ENCODE results near the gene SMPX.

The SMPX gene

GRCh38 chrX:21715825-21716224 lies 42.1 kb downstream of the SMPX start:
- DNase-seq (ENCODE audit: insufficient read length, low spot score), result no peak
- no peak for FAIRE-seq

- FAIRE-seq, result no peak
- no peak for DNase-seq (ENCODE audit: insufficient read length, low spot score)
Observed at GRCh38 chrX:21715337-21715736, 42.6 kb downstream of the SMPX start.

GRCh38 chrX:21711848-21712197 lies 46.1 kb downstream of the SMPX start:
- FAIRE-seq, result no peak

GRCh38 chrX:21711129-21711847 lies 46.6 kb downstream of the SMPX start:
- DNase-seq (ENCODE audit: insufficient read length, low spot score) (no peak), FAIRE-seq (no peak)

More at GRCh38 chrX:21711848-21712197, 46.1 kb downstream of the SMPX start:
- no peak for DNase-seq (ENCODE audit: insufficient read length, low spot score)

- DNase-seq (ENCODE audit: insufficient read length, low spot score) (no peak), FAIRE-seq (no peak)
Observed at GRCh38 chrX:21708116-21708515, 49.8 kb downstream of the SMPX start.

- FAIRE-seq (no peak), DNase-seq (ENCODE audit: insufficient read length, low spot score) (no peak)
Observed at GRCh38 chrX:21705225-21705624, 52.7 kb downstream of the SMPX start.

- no peak for DNase-seq (ENCODE audit: insufficient read length, low spot score)
- no peak for FAIRE-seq
Observed at GRCh38 chrX:21702725-21703124, 55.2 kb downstream of the SMPX start.

- DNase-seq (ENCODE audit: insufficient read length, low spot score) (no peak), FAIRE-seq (peak; percentile 16)
Observed at GRCh38 chrX:21700967-21701366, 56.9 kb downstream of the SMPX start.

- DNase-seq (ENCODE audit: insufficient read length, low spot score) (no peak), FAIRE-seq (no peak)
Observed at GRCh38 chrX:21700275-21700674, 57.6 kb downstream of the SMPX start.

- DNase-seq (ENCODE audit: insufficient read length, low spot score), result no peak
- FAIRE-seq, result no peak
Observed at GRCh38 chrX:21699136-21699535, 58.8 kb downstream of the SMPX start.

GRCh38 chrX:21698272-21698671 lies 59.6 kb downstream of the SMPX start:
- FAIRE-seq, result no peak
- DNase-seq (ENCODE audit: insufficient read length, low spot score), result no peak

GRCh38 chrX:21691512-21692018 lies 66.4 kb downstream of the SMPX start:
- FAIRE-seq (no peak), DNase-seq (ENCODE audit: insufficient read length, low spot score) (no peak)

- DNase-seq (ENCODE audit: insufficient read length, low spot score), result no peak
- FAIRE-seq, result no peak
Observed at GRCh38 chrX:21683941-21684340, 74.0 kb downstream of the SMPX start.

GRCh38 chrX:21678048-21678612 lies 79.8 kb downstream of the SMPX start:
- DNase-seq (ENCODE audit: insufficient read length, low spot score), result no peak
- no peak for FAIRE-seq

GRCh38 chrX:21675931-21676330 lies 82.0 kb downstream of the SMPX start:
- FAIRE-seq (no peak), DNase-seq (ENCODE audit: insufficient read length, low spot score) (no peak)

GRCh38 chrX:21674430-21675186 lies 83.3 kb downstream of the SMPX start:
- DNase-seq (ENCODE audit: insufficient read length, low spot score) (no peak), FAIRE-seq (peak; percentile 44)

GRCh38 chrX:21666679-21667078 lies 91.2 kb downstream of the SMPX start:
- FAIRE-seq, result no peak
- peak; percentile 11 for DNase-seq (ENCODE audit: insufficient read length, low spot score)

- FAIRE-seq, result no peak
- DNase-seq (ENCODE audit: insufficient read length, low spot score), result no peak
Observed at GRCh38 chrX:21666252-21666651, 91.7 kb downstream of the SMPX start.

- FAIRE-seq, result no peak
- DNase-seq (ENCODE audit: insufficient read length, low spot score), result no peak
Observed at GRCh38 chrX:21662761-21663160, 95.2 kb downstream of the SMPX start.

GRCh38 chrX:21661316-21661715 lies 96.6 kb downstream of the SMPX start:
- FAIRE-seq (peak; percentile 49), DNase-seq (ENCODE audit: insufficient read length, low spot score) (no peak)

- no peak for FAIRE-seq
- DNase-seq (ENCODE audit: insufficient read length, low spot score), result no peak
Observed at GRCh38 chrX:21660156-21660555, 97.8 kb downstream of the SMPX start.

- no peak for FAIRE-seq
- no peak for DNase-seq (ENCODE audit: insufficient read length, low spot score)
Observed at GRCh38 chrX:21659320-21659719, 98.6 kb downstream of the SMPX start.

Measured in HTR-8/SVneo (cell line).